Suppressor macrophage treated with lipopolysaccharide for 1 hour (primary cell): ENCODE data around the gene SYT5.
"Not testable (repeated sequence)": the region's sequence is repeated elsewhere in the genome, so short reads cannot be mapped to it uniquely, and the experiment has no call there.

Experiments
- DNase-seq, 3 donors: peaks; one replicate each; pipeline ENCODE4 v3.0.0-alpha.2; 2020 to 2022

SYT5 gene

DNA sequence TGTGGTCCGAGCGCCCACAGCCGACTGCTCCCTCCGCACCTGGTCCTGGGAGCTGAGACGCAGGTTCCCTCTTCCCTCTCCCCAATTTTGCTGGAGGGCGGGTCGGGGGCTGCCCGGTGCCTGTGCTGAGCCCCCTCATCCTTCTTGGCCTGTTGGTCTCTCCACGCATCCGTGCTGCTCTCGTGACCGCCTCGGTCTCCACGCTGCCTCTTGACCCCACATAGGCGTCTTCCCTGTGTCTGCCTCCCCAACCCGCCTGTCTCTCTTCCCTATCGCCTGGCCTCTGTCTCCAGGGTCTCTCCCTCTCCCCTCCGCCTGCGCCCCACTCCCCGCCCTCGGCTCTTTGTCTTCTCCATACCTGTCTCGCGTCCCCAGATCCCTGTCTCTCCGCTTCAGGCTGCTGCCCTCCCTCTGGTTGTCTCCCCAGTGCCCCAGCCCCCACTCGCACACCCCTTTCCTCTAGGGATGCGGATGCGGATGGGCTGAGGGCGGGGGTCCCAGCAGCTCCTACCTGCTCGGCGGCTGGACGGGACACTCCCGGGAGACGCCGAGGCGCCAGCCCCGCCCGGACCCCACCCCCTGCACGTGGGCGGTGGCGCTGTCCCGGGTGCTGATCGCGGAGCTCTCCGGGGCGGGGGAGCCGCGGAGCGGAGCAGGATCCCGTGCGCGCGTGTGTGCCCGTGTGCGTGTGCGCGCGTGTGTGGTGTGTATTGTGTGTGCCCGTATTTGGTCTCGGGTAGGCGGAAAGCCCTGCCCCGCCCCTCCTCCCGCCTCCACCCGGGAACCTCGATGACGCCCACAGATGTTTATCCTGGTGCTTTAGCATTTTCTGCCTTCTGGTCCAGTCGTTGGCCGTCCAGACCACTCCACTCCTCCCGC is at the start of gene SYT5:
Gene SYT5, minus strand, starts transcription at position 684 of the 879 bp plus-strand sequence. CDS start 1,248 bp downstream, outside the sequence.
- peak; percentile 38 to 77 (median 51) for DNase-seq

DNA sequence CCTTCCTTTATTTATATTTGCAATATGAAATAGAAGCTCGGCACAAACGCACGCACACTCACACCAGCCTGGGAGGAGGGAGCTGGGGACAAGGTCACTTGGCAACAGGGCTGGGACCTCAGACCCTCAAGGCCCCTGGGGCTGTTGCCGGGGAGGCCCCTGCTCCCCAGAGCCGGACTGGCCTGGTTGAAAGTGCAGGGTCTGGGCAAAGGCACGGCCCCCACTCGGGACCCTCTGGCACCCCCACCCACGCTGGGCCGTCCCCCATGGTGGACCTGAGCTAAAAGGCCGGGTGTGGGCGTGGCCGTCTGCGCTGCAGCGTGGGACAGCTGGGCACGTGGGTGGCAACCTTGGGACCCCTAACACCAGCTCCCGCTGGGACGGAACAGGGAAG is 49.7 kb upstream of the SYT5 start:
- no peak for DNase-seq

DNA sequence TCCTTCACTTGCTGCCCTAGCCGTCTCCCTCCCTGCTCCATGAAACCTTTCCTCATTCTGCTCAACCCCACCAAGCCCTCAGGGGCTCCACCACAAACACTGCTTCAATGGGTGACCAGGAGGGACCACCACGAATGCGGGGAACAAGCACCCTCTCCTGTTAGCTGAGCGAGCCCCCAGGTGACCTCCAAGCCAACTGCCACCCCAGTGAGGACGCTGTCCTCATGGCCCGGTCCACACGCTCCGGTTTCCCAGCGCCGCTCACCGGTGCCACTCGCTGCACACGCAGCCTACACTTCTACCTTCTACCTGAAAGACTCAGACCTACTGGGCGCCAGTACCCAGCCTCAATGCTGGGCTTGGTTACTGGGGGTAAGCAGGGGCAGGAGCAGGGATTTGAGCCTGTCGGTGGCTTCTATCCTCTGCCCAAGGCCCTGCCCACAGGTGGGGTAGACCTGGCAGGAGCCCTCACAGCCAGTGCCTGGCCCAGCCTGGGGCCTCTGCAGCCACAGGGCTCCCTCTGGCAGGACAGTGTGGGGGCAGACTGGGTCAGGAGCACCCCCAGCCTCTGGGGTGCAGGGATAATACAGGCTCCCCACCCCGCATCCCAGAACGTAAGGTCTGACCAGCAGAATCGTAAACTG is 49.2 kb upstream of the SYT5 start:
- no peak for DNase-seq

DNA sequence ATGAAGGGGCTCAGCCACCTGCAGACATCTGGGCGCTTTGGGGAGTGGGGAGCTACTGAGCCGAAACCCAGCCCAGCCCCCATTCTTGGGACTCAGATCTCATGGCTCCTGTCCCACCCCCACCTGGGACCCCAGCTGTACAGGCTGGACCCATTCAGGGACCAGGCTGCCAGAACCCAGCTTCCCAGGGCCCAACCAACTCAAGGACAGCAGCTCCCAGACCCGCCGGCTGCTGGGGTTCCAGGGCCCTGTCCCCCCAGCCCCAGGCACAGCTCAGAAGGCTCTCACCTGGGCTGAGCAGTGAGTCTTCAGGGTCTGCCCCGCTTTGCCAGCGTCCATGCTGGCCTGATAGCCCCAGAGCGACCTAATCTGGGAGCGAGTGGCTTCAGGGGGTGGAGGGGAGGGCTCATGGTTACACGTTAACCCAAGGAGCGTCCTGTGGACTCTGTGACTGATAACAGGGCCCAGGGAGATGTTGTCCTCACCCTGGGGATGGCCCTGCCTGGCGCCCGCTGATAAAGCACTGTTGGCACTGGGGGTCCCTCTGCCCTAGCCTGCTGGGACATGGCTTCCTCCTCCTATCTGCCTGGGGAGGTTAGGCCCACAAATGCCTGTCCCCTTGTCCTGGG is 48.4 kb upstream of the SYT5 start, which contains the start of gene TMEM86B:
Gene TMEM86B, minus strand, starts transcription at position 361 of the 629 bp plus-strand sequence. Its CDS starts 22 bp downstream, at position 339.
- no peak for DNase-seq

DNA sequence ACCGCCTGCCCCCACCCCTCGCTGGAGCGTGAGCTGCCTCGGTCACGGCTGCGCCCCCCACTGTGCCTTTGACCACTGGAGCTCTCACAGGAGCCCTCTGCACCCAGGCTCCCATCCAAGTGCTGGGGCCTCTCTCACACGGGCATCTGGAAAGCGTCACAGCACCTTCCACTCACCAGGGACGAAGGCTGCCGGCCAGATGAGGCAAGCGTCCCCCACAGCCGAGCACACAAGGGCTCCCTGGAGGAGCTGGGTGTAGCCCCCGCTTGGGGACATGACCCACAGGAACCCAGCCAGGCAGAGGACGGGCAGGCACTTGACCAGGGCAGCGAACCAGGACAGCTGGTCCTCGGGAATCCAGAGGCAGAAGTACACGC is 47.9 kb upstream of the SYT5 start:
- DNase-seq, result no peak

DNA sequence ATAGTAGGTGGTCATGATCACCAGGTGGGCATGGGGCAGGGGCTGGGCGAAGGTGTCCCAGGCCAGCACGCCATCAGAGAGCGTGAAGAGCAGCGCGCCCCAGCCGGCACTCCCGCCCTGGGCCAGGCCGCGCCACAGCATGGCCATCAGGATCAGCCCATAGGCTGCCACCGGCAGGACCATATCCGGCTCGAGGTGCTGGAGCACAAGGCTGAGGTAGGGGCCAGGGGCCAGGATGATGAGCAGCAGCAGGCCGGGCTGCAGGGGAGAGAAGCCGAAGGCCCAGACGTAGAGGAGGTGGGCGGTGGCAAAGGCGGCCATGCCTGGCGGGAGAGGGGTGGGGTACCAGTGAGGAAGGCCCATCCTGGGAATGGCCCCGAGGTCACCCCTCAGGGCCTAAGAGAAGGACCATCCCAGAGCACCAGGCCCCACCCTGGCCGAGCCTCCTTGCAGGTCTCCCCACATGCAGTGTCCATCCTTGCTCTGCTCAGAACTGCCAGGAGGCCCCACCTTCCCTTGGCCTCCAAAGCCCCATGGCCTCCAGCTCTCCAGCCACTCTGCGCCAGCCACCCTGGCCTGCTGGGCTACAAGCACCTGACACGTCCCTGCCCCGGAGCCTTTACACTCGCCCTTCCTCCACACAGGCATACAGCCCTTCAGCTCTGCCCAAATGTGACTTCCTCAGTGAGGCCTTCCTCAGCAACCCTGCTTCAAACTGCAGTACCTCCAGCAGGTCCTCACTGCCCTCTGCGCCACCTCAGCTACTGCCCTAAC is 47.3 kb upstream of the SYT5 start:
- DNase-seq, result no peak

DNA sequence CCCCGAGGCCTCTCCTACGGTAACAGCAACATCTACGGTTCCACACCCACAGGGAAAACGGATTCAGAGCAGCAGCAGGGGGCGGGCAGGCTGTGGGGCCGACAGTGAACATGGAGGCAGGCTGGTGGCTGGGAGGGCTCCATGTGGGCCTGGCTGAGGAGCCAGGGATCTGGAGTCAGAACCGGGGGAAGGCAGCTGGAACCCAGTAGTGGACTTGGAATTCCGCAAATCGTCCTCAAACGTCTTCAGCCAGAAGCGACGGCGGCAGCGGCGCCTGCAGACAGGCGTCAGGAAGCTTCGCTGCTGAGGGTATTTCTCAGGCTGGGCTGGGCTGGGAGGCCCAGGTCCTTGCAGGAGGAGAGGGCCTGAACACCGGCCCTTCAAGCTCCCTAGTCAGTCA is 46.7 kb upstream of the SYT5 start:
- no peak for DNase-seq

DNA sequence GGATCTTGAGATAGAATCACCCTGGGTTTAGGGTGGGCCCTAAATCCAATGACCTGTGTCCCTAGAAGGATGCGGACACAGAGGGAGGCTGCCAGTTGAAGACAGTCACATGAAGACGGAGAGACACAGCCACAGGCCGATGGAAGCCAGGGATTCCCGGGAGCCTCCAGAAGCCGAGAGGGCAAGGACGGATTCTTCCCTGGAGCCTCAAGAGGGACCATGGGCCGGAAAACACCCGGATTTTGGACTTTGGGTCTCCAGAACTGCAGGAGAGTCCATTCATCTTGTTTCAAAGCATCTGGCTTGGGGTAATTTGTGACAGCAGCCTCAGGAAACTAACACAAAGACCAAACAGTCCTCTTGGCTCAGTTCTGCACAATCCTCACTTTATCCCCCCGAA is 46.2 kb upstream of the SYT5 start:
- DNase-seq, result no peak

DNA sequence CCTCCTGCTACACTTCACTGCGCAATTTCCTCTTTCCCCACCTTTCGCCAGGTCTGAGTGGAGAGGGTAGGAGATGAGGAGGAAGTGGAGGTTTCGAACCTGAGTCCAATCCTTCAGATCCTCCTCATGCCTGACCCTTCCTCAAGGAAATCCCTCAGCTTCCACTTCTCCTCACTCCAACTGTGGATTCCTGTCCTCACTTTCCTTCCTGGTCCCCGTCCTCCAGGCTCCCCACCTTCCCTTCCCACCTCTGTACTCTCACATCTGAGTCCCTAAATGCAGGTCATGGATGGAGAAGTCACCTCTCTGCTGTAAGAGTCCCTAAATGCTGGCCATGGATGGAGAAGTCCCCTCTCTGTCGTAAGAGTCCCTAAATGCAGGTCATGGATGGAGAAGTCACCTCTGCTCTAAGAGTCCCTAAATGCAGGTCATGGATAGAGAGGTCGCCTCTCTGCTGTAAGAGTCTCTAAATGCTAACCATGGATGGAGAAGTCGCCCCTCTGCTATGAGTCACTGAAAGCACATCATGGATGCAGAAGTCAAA is 45.4 kb upstream of the SYT5 start:
- DNase-seq, result no peak

DNA sequence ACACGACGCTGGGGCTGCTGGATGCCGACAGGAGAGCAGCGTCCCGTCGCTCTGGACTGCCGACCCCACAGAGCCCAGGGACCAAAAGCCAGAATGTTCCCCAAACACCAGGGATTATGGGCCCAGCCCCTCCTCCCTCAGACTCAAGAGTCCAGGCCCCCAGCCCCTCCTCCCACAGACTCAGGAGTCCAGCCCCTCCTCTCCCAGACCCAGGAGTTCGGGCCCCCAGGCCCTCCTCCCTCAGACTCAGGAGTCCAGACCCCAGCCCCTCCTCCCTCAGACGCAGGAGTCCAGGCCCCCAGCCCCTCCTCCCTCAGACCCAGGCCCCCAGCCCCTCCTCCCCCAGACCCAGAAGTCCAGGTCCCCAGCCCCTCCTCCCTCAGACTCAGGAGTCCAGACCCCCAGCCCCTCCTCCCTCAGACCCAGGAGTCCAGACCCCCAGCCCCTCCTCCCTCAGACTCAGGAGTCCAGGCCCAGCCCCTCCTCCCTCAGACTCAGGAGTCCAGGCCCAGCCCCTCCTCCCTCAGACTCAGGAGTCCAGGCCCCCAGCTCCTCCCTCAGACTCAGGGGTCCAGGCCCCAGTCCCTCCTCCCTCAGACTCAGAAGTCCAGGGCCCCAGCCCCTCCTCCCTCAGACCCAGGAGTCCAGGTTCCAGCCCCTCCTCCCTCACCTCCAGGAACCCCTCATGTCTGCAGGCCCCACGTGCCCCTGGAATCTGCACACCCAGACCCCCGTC is 44.8 kb upstream of the SYT5 start:
- DNase-seq, result not testable (repeated sequence)

DNA sequence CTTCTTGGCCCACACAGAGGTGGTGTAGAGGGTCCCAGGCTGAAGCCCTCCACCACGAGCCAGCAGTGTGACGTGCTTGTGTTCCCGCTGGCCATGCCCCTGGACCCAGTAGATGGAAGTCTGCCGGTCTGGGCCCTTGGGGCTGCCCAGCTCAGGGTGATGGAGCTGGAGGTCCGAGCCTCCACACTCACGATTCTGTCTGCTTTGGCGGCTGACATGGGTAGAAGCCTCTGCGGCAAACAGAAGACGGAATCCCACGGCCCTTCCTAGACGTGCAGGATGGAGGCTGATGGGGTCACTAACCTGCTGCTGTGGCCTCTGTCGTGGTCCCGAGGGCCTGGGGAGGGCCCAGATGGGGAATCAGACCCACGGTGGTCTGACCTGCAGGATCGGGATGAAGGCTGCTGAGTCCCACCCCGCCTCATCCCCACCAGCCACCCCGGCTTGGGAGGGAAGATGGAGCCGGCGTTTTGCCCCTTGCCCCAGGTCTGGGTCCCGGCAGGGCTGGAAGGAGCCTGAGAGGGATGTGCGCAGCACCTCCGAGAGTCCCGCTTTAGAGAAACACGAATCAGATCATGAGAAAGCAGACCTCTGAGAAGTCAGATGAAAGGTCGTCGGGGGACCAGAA is 44.1 kb upstream of the SYT5 start:
- DNase-seq, result no peak

DNA sequence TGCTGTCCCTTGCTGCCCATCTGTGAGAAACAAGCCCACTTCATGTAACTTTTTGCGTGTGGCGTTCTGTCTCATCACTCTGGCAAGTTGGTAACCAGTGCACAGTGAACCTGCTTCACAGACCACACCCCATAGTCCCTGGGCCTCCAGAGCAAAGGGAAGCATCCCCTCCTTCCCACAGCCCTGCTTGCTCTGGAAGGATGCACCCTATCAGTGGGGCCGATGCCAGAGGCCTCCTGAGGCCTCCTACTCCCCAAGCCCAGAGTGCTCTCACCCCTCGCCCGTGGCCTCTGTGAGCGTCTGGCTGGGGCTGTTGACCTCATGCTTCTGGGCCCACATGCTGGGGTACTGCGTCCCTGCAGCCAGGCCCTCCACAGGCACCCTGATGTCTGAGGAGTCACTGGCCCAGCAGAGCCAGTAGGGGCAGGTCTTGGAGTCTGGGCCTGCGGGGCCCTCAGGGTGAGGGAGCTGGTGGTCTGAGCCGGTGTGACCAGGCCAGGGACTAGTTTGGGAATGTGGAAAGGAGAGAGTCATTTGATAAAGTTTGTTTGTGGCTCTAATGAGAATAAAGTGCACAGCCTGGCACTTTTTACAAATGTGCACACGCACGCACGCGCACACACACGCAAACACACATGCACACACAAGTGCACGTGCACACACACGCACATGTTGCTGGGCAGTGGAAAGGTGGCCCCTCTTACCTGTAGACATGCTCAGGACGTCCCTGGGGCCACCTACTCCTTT is 43.4 kb upstream of the SYT5 start:
- DNase-seq, result no peak

DNA sequence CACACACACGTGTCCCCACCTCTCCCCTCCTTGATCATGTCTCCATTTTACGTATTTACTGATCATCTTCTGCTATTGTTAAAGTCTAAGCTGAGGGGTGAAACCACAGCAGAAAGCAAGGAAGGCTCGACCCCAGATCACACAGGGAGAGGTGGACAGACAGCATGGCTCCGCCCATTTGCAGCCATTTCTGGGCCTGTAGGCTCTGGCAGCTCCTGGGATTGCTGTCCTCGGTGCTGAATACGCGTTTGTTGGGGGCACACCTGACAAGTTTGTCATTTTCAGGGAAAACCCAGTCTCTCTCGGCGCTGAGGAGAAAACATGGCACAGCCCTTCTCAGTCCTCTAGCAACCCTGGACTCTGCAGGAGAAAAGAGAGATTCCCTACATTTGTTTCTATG is 40.4 kb upstream of the SYT5 start:
- no peak for DNase-seq

DNA sequence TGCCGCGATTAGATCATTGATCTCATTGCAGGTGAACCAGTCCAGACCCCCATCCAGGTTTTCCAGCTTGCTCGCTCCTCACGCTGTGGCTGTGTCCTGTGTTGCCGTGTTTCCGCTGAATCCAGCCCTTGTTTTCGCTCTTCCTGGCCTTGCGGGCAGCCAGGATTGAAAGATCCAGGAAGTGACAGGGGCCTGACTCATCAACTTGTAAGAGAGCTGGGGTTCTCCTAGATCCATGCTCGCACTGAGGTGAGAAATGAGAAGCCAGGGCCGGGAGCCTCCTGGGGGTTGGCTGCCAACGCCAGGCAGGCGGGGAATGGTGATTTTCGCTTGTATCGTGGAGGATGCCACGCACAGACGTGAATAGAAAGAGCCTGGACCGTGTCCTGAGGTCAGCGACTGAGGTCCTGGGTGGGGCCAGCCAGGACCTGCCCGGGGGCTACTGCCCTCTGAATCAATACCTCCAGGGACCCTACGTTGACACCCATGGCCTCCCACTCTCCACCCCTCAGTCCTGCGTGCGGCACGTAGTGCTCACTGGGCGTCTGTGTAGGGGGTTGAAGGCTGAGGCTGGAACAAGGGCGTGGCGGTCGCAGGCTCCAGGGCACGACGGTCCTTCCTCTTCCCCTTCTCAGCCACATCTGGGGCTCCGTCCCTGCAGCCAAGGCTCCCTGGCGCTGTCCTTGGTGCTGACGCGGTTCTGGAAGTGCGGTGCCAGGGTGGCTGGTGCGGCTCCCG is 36.5 kb upstream of the SYT5 start:
- DNase-seq, result peak; percentile 94 to 97 (median 95)

DNA sequence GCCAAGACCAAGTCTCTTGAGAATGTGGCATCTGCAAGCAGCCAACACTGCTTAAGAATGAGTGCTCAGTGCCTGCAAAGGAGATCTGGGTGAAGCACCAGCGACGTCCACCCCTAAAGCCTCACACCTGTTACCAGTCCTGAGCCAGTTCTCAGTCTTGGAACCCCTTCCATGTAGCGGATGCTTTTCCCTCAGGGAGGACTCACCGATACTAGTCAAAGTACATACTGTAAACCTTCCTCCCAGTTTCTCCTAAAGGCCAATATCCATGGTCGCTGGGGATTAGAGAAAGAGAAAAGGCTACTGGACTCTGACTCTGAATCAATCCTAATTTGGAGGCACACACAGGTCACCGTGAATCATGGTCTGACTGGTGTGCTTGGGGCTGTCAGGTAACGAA is 33.5 kb upstream of the SYT5 start:
- no peak for DNase-seq

DNA sequence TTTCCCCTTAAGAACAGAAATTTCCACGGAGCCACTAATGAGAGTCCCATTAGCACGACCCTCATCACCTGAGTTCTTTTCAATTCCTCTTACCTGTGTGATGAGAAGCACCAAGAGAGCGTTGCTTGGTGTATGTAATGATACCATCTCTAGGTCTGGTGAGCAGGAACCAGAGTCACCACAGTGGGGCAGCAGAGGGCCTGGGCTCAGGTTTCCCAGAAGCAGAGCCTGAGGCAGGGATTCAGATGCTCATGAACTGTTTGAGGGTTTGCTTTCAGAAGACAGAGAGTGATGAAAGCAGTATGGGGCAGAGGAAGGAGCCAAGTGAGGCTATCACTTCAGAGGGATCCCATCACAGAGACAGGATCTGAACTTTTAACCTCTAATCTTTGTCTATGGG is 32.4 kb upstream of the SYT5 start:
- DNase-seq, result peak; percentile 58 to 70 (median 62)

DNA sequence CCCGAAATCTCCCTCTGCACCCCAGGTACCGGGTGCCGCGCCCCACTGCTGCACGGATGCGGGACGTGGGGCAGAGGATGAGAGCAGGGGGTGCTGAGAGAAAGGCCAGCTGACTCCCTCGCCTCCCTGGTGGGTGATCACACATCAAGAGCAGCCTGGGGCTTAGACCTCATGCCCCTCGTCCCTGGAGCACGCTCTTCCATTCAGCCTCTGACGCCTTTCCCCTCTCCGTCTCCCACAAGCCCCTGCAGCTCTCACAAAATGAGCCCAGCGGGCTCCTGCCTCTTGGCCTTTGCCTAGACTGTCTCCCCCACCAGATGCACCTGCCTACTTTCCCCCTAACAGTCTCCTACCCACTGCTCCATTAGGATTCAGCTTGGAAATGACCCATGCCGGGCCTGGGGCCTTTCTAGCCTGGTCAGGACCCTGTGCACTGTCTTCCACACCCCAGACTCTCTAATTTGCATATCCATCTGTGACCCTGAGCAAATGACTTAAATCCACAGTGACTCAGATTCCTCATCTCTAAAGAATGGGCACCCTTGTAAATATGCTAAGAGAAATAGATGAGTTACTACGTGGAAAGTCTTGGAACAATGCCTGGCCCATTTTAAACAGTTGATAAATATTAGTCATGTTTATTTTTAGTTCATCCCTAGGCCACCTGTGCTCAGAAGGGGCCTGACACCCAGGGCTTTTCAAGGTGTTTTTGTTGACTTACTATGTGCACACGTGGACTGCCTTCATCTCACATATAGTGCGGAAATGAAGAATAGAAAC is 29.8 kb upstream of the SYT5 start:
- peak in 2 of 3 donors; percentile 16 to 30 for DNase-seq

DNA sequence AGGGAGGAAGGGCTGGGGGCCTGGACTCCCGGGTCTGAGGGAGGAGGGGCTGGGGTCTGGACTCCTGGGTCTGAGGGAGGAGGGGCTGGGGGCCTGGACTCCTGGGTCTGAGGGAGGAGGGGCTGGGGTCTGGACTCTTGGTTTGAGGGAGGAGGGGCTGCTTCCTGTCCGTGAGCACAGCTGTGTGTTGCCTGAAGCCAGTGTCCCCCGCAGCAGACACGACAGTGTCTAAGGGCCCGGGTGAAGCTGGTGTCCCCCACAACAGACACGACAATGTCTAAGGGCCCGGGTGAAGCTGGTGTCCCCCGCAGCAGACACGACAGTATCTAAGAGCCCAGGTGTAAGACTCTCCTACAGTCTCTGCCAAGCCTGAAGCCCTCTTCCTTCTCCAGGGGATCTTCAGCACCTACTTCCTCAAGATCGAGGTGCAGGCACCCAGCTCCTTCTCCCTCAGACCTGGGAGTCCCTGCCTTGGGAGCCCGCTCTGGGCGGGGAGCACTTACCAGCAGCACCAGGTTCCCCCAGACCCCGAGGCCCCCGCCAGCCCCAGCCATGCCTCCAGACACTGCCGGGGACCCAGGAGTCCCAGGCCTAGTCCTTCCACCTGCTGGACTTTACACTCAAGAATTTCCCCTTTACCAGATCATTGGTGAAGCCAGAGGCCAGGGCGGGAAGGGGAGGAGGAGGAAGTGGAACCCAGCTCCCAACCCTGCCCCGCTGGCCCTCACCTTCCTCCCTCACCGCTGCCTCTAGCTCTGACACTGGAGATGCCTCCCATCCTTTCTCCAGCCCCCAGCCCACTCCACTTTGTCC is 29.0 kb upstream of the SYT5 start, which contains the start of gene PTPRH:
Gene PTPRH, minus strand, starts transcription at position 622 of the 813 bp plus-strand sequence. Its CDS starts 68 bp downstream, at position 554.
- DNase-seq, result peak in 1 of 3 donors; percentile 9
